H54 (cell line): ENCODE measurements around the gene PBOV1.

Experiments used
- DNase-seq: peaks from one replicate; pipeline ENCODE4 v3.0.0; 2011; ENCODE audit warnings: low spot score, mixed read lengths; ENCODE audit not compliant: insufficient read length
- FAIRE-seq: peaks from 3 replicates; lab custom pipeline; 2011; peaks lifted over from hg19 to GRCh38; lab: Jason Lieb, UNC
- POLR2A ChIP-seq: IDR thresholded peaks from 2 replicates; pipeline ENCODE4 v1.6.1; 2011; ENCODE audit warnings: low read depth, mild to moderate bottlenecking, low read length

PBOV1 gene

DNA sequence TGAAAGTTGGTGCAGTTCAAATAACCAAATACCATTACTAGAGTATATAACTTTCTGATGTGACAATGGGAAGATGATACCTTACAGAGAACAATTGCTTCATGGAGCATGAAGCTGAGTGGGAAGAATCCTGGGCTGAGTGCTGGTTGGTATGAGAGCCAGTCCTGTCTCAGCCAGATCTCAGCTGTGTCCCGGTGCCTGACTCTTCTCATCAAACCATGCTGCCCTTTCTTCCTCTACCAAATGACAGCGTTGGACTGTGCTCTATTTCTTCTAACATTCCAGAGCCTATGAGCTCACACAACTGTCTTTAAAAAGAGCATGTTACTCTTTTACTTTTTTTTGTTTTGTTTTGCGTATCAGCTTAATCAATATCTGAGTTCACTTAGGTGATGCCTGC, 27.5 kb upstream of the PBOV1 start:
- no peak for TF ChIP-seq POLR2A
- DNase-seq = no peak
- FAIRE-seq = no peak

DNA sequence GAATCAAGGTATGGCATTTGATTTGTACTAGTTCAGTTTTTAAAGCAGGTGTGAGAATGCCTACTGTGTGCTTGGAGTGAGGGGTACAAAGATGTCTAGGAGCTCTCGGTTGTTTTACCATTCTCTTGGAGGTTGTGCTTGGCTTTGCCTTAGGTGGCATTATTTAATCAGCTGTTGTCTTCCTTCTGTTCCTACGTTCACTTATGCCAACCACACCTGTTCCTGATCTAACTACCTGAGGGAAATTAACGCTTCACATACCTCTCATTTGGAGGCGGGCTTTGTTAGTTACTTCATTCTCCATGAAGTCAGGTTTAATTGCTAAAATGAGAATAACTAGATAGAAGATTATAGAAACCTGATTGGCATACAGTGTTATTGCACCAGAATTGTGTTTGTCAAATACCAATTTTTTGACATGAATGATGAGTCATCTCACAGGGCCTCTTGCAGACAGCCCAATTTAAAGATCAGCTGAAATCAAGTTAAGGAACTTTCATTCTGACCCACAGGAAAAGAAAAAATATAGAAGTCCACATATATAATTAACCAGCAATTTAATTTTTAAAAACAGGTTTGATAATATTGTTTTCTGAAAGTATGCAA, 24.8 kb upstream of the PBOV1 start:
- FAIRE-seq (no peak), DNase-seq (no peak)
- TF ChIP-seq POLR2A = no peak

DNA sequence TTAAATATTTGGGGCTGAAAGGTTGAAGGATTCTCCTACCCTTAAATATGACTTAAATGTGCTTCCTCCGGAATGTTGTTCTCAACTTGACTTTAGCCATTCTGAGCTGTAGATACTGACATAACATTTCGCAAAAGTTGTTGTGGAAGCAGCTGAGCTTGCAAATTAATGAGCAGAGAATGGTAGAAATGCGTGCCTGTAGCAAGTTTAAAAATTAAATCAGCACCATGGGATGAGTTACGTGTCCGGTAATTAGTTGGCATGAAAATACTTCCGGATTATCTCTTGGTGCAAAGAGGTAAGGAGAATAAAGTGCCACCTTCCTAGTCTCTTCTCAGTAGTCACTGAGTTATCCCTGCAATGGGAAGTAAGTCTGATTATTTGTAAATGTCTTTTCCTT, 23.6 kb upstream of the PBOV1 start:
- DNase-seq (no peak), FAIRE-seq (no peak)
- no peak for TF ChIP-seq POLR2A

DNA sequence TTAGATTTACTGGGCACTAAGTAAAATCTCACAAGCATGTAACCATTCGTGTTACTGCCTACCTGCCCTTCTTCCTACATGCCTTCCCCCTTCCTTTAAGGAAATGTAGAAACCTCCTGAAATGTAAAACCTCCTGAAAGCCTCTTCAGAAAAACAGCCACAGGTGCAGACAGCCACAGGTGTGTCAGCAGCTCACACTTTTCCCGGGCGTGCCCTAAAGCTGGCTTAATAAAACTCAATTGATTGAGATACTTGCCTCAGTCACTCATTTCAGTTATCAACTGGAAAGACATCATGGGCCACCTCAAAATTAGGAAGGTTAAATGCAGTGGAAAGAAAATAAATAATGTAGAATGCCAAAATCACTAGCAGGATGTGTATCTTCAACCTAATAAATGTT, 23.1 kb upstream of the PBOV1 start:
- no peak for DNase-seq
- no peak for TF ChIP-seq POLR2A
- no peak for FAIRE-seq

DNA sequence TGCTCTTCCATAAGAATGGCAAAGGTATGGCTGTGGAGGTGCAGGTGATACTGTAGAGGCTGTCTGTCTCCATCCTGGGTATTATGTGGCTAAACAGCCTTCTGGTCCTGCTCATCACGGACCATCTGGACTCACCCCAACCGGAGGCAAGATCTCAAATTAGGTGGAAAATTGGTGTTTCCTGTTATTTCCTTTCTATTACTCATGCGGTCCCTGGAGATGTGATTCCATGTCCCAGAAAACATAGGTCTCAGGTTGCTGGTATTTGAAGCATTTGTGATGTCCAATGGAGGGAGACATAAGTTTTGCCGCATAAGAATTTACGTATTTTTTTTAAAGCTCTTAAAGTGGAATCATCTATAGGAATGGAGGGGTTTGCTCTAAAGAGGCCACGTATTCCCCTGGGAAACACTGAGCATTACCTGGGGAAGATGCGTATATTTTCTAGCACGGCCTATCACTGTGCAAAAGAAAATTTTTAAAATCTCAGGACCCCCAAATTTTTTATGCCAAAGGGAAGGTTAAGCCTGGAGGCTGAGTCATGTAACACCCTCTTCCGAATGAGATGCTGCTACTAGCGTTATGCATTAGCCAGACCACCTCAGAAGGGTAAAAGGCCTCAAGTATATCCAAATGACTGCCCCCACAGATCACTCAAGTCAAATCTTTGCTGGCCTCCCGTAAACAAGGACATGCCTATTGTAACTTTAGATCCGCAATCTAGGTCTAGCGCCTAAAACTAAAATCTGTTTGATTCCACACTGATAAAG, 22.4 kb upstream of the PBOV1 start:
- DNase-seq = no peak
- TF ChIP-seq POLR2A = no peak
- no peak for FAIRE-seq

DNA sequence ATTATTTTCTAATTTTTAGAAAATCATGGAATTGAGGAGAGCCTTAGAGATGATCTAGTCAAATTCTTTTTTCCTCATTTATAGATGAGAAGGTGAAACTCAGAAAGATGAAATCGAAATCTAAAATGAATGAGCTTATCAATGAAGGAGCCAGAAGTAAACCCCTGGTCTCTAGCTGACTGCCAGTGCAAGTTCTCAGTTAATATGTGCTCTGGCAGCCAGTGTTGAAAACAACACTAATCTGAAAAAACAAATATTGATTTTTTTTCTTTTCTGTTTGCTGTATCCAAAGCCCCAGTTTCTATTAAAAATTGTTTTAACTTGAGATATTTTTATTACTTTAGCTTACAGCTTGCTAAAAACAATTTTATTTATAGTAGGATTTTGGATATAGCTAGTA, 21.5 kb upstream of the PBOV1 start:
- DNase-seq (no peak), FAIRE-seq (no peak)
- TF ChIP-seq POLR2A = no peak

DNA sequence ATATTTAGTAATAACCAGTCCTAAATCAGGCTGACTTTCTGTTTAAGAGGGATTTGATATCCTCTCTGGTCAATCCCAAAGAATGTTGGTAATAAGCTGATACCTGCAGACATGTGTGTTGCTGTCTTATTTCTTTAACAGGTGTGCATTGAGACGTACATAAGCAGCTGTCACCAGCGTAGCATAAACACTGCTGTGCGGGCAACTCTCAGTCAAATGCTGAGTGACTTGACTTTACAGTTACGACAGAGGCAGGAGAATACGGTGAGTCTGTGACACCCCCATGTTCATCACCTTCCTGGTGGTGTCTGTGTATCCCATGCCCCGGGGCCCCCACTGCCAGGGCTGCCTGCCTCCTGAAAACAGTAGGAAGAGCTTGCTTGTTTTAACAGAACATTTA, 20.1 kb upstream of the PBOV1 start:
- no peak for TF ChIP-seq POLR2A
- no peak for DNase-seq
- no peak for FAIRE-seq

DNA sequence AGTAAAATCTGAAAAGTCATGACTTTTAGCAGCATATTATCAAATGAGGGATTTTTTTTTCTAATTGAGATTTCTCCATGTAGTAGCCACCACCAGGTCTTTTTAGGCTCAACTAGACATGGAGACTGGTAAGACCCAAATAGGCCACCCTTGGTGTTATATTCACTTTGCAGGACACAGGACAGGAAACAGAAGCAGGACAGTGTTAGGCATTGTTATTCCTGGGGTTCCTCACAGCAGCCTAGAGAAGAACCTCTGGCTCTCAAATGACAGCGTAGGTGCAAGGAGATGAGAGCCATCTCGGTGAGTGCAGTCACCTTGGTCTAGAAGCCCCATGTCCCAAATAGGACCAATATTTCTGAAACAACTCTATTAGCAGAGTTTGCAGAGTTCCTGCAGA, 19.2 kb upstream of the PBOV1 start:
- FAIRE-seq = no peak
- no peak for TF ChIP-seq POLR2A
- DNase-seq = no peak

DNA sequence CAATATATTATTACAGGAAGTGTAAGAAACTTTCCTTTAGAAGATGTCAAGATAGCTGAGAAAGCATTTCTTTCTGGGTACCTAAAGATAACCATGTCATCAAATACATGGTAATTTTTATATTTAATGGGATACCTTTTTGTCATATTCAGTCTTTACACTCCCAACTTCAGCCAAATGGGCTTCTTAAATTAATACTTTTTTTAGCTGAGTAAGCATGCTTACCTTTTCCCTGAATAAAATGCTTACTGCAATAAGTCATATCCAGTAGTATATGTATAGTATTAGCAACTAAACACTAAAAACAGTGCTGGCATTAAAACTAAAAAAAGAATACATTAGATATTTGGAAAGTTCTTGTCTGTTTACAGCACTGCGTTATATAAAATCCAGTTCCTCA, 17.4 kb upstream of the PBOV1 start:
- no peak for DNase-seq
- no peak for TF ChIP-seq POLR2A
- FAIRE-seq = no peak

DNA sequence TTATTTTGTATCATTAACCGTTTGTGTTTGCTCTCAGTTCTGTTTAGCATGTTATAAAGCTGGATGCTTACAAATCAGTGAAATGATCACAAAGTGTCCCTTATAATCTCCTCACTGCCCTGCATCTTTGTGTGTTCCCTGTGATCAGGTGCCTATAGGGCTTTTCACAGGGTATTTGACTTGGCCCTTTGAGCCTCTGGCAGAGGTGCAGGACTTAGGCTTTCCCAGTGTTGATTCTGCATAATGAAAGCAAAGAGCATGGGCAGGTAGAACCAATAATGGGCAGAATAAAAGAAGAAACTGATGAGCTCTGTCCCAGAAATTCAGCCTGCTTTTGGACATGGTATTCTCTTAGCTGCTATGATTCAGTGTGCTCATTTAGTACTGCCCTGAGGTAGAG, 16.9 kb upstream of the PBOV1 start:
- no peak for TF ChIP-seq POLR2A
- no peak for DNase-seq
- FAIRE-seq = no peak

DNA sequence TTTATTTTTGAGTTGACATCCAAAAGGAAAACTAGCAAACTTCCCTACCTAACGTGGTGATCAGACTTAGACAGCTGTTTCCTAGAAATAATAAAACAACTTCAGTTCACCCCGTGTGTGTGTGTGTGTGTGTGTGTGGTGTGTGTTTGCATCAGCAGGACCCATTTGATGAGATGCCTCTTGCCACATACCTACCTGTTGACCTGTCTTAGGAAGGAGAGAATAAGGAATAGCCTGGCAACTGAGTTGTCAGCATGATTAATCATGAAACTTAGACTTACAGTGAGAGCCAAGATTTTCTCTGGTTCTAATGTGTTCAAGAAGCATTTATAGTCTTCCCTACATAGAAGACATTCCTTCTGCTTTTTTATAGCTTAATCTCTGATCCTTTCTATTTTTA, 16.1 kb upstream of the PBOV1 start:
- no peak for TF ChIP-seq POLR2A
- no peak for FAIRE-seq
- no peak for DNase-seq

DNA sequence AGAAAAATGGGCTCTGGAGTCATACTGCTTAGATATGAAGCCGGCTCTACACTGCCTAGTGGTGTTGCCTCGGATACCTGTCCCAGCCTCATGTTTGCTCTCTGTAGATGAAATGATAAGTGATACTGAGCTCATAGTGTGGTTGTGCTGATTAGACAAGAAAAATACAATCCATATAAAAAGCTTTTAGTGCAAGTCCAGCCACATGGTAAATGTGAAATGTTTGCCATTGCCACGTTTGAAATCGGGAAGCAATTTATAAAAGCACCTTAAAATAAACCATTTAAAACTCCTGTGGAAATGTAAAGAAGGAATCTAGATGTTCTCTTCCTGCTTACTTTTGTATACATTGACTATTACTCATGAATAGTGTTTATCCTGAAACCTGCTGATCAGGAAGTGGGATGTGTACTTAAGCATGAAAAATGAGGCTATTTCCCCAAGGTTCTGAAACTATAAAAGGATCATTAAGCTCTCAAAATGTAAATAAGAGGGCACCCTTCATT, 13.1 kb upstream of the PBOV1 start:
- no peak for TF ChIP-seq POLR2A
- DNase-seq (no peak), FAIRE-seq (no peak)

DNA sequence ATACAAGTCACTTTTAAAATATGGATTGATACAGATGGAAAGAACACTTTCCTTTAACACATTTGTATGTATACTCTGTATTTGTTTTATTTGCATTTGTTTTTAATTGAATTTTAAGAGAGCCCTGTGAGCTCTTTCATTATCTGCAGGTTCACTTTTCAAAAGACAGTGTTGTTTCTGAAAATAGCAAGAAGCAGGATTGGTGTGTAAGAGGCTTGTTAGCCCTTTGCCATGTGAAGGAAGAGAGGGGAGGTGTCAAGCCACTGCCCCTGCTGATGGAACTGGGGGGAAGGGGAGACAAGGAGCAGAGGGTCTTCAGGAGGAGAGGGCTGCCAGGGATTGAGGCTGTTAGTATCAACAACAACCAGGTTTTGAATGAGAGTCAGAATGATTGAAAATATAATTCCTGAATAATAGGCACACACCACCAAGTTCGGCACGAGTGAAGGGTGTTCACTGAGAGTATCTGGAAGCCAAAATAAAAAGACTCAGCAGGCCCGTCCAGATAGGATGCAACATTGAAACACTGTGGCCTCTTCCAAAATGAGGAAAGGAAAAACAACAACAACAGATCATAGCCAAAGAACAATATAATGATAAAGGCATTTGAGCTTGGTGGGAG, 12.6 kb upstream of the PBOV1 start:
- FAIRE-seq = no peak
- no peak for DNase-seq
- no peak for TF ChIP-seq POLR2A

DNA sequence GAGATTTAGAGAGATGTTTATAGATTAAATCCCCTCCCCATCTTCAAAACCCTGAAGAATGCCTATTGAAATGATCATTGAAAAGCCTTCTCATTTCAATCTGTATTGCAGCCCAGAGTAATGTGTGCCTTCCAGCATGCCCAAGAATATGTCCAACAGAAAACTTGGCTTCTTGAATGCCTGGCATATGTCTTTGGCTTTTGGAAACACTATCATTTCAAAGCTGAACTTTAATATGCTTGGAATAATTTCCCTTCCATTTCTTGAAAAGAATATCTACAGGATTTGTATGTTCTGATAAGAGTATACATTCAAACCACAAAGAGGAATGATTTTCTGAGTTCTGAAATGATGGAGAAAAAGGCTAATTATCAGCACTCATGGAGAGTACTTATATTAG, 11.9 kb upstream of the PBOV1 start:
- FAIRE-seq (no peak), DNase-seq (no peak)
- no peak for TF ChIP-seq POLR2A
